ENCODE data around the gene ZCCHC14. TPM values are rescaled to one million over a fixed set of nuclear protein-coding genes. Genes with fewer than 3 reads are reported as not detected.
A peak's percentile ranks its signal among the peaks of the same experiment; 100 is the strongest.
"Not testable (repeated sequence)": the region's sequence is repeated elsewhere in the genome, so short reads cannot be mapped to it uniquely, and the experiment has no call there.

The ZCCHC14 gene
- total and polyA plus RNA-seq, 2 of the 8 experiments (the other 6 are each of a cell fraction or from before 2014, with no cell fraction given) = 8.2 to 28.2 TPM

GRCh38 chr16:87481711-87482110 lies 11.1 kb downstream of the ZCCHC14 start:
- H3K27me3 ChIP-seq (replicated peaks in 1 of 4; ENCODE audit: control insufficient read depth in 3 of 4, extremely low read depth in 1 of 4, insufficient read depth in 3 of 4, low read length in 3 of 4); H4K91ac ChIP-seq (replicated peaks; ENCODE audit: insufficient read length, low read length); H2BK15ac ChIP-seq (ENCODE audit: low read length); POLR2A ChIA-PET (ENCODE audit: partially characterized antibody); H3K23me2 ChIP-seq (ENCODE audit: low read depth, low read length); H2BK20ac ChIP-seq (ENCODE audit: low read length); H3K4me2 ChIP-seq (ENCODE audit: insufficient read depth in 1 of 2, low read depth in 2 of 2, low read length in 2 of 2); H3K9me3 ChIP-seq (ENCODE audit: insufficient read depth in 2 of 2, low read depth in 1 of 2, low read length in 1 of 2); H3K56ac ChIP-seq (replicated peaks; ENCODE audit: insufficient read length, low read depth, low read length); H3K23ac ChIP-seq (ENCODE audit: insufficient read length); H4K5ac ChIP-seq (ENCODE audit: insufficient read length, low read depth, low read length); H3K79me1 ChIP-seq (ENCODE audit: low read depth, low read length); FAIRE-seq; H2BK5ac ChIP-seq (ENCODE audit: low read depth, low read length); H2BK12ac ChIP-seq (ENCODE audit: low read depth, low read length); H4K8ac ChIP-seq (ENCODE audit: extremely low read depth, insufficient read depth, low read length); H2AK5ac ChIP-seq (ENCODE audit: low read depth, low read length); H3K36me3 ChIP-seq (ENCODE audit: control insufficient read depth in 2 of 4, insufficient read depth in 4 of 4, low read length in 3 of 4); H4K20me1 ChIP-seq (replicated peaks in 1 of 2; ENCODE audit: control insufficient read depth in 1 of 2, insufficient read depth in 2 of 2, low read length in 2 of 2); H2BK120ac ChIP-seq (replicated peaks; ENCODE audit: low read depth, low read length); H3K4me1 ChIP-seq (replicated peaks in 1 of 4; ENCODE audit: control insufficient read depth in 3 of 4, insufficient read depth in 4 of 4, low read length in 3 of 4); H3K4ac ChIP-seq (replicated peaks; ENCODE audit: insufficient read length, low read depth, low read length); H3K4me3 ChIP-seq (ENCODE audit: extremely low read depth in 1 of 4, insufficient read depth in 2 of 4, low read depth in 3 of 4, low read length in 4 of 4); H3K27ac ChIP-seq (ENCODE audit: low read depth, low read length); H3K18ac ChIP-seq (ENCODE audit: extremely low read depth, low read length); DNase-seq (ENCODE audit: low read depth in 1 of 2, low spot score in 2 of 2); H2AFZ ChIP-seq (ENCODE audit: low read length); H3K14ac ChIP-seq (ENCODE audit: insufficient read length): not testable (repeated sequence)
- Histone ChIP-seq H3K79me2 (ENCODE audit: control insufficient read depth in 1 of 2, insufficient read depth in 2 of 2, low read length in 2 of 2) (peaks cover 9 to 78% of the 10 kb centered on the region in 2 experiments), H3K9ac (replicated peaks in 1 of 4; ENCODE audit: extremely low read depth in 1 of 4, low read depth in 3 of 4, low read length in 3 of 4) (0 out of 7 replicates have a peak overlapping the region, but pooled peaks of 1 of the 4 experiments have one; percentile 1)
- 93% methylated on average over 4 of the region's 5 CpGs; no CpG with 5 or more reads in 1 of the 2 experiments for WGBS, 2 experiments (ENCODE audit: extremely low coverage in 1 of 2, insufficient coverage in 1 of 2, insufficient read length in 1 of 2, insufficient replicate concordance in 2 of 2, low coverage in 1 of 2, low lambda C conversion rate in 2 of 2, missing lambda C conversion rate in 1 of 2)
- CTCF ChIA-PET (ENCODE audit: partially characterized antibody) = interaction anchor here (0.6 kb wide), 1 partner anchor 33 kb away, joined by 3 read pairs; no protein-coding TSS in a partner anchor
